H9 (cell line): Measurements from ENCODE around the gene FBH1. TPM values are rescaled to one million over a fixed set of nuclear protein-coding genes. Genes with fewer than 3 reads are reported as not detected.

Source experiments
- DNase-seq: peaks from one replicate; pipeline ENCODE4 v3.0.0-alpha.2; 2017
- H2AFZ ChIP-seq: one replicate; pipeline ENCODE4 v1.6.1; 2013; ENCODE audit warnings: mild to moderate bottlenecking, low read length, control low read depth, moderate library complexity
- H2AK5ac ChIP-seq: 2 replicates; pipeline ENCODE4 v1.6.1; 2013; ENCODE audit warnings: low read length, control low read depth, mixed read lengths; ENCODE audit not compliant: insufficient read length
- H2BK120ac ChIP-seq: one replicate; pipeline ENCODE4 v1.6.1; 2013; ENCODE audit warnings: low read depth, mild to moderate bottlenecking, low read length, control low read depth, inconsistent platforms; ENCODE audit not compliant: poor library complexity, severe bottlenecking
- H2BK12ac ChIP-seq: 2 replicates; pipeline ENCODE4 v1.6.1; 2013; ENCODE audit warnings: low read length, control low read depth, mixed read lengths, low read depth; ENCODE audit not compliant: insufficient read length
- H2BK15ac ChIP-seq: 2 replicates; pipeline ENCODE4 v1.6.1; 2013; ENCODE audit warnings: low read depth, low read length, control low read depth
- H2BK20ac ChIP-seq: one replicate; pipeline ENCODE4 v1.6.1; 2013; ENCODE audit warnings: low read depth, mild to moderate bottlenecking, low read length, control low read depth, inconsistent platforms; ENCODE audit not compliant: poor library complexity, severe bottlenecking
- H2BK5ac ChIP-seq: 2 replicates; pipeline ENCODE4 v1.6.1; 2013; ENCODE audit warnings: low read length, control low read depth, mixed read lengths; ENCODE audit not compliant: insufficient read length
- H3K14ac ChIP-seq: 2 replicates; pipeline ENCODE4 v1.6.1; 2013; ENCODE audit warnings: low read length, control low read depth; ENCODE audit not compliant: insufficient read depth
- H3K18ac ChIP-seq: 2 replicates; pipeline ENCODE4 v1.6.1; 2013; ENCODE audit warnings: low read depth, mild to moderate bottlenecking, mixed read lengths, low read length, control low read depth; ENCODE audit not compliant: insufficient read length
- H3K23ac ChIP-seq: 2 replicates; pipeline ENCODE4 v1.6.1; 2013; ENCODE audit warnings: low read length, control low read depth, mixed read lengths, low read depth; ENCODE audit not compliant: insufficient read length
- H3K23me2 ChIP-seq: 2 replicates; pipeline ENCODE4 v1.6.1; 2013; ENCODE audit warnings: low read depth, mild to moderate bottlenecking, mixed read lengths, low read length, control low read depth; ENCODE audit not compliant: insufficient read length, poor library complexity, severe bottlenecking
- H3K27ac ChIP-seq: 2 replicates; pipeline ENCODE4 v1.5.1; 2013; ENCODE audit warnings: low read length, control low read depth, mixed read lengths, low read depth; ENCODE audit not compliant: insufficient read length
- H3K27me3 ChIP-seq: 2 replicates; pipeline ENCODE4 v1.6.1; 2013; ENCODE audit warnings: low read length, control low read depth, inconsistent platforms; ENCODE audit not compliant: insufficient read depth
- H3K4ac ChIP-seq: 2 replicates; pipeline ENCODE4 v1.6.1; 2013; ENCODE audit warnings: low read depth, mild to moderate bottlenecking, control low read depth, inconsistent platforms, low read length, moderate library complexity
- H3K4me1 ChIP-seq: 2 replicates; pipeline ENCODE4 v1.6.1; 2013; ENCODE audit warnings: low read length, control low read depth, inconsistent platforms; ENCODE audit not compliant: insufficient read depth
- H3K4me2 ChIP-seq: 2 replicates; pipeline ENCODE4 v1.6.1; 2013; ENCODE audit warnings: low read length, control low read depth, mixed read lengths; ENCODE audit not compliant: insufficient read length, insufficient read depth
- H3K56ac ChIP-seq: 2 replicates; pipeline ENCODE4 v1.6.1; 2013; ENCODE audit warnings: low read depth, mild to moderate bottlenecking, mixed read lengths, low read length, control low read depth; ENCODE audit not compliant: insufficient read length
- H3K79me1 ChIP-seq: 2 replicates; pipeline ENCODE4 v1.6.1; 2013; ENCODE audit warnings: low read depth, mild to moderate bottlenecking, moderate library complexity, low read length, control low read depth, inconsistent platforms; ENCODE audit not compliant: insufficient read depth, poor library complexity, severe bottlenecking
- H3K79me2 ChIP-seq: 2 replicates; pipeline ENCODE4 v1.6.1; 2013; ENCODE audit warnings: low read length, control low read depth, inconsistent platforms; ENCODE audit not compliant: insufficient read depth
- H3K9ac ChIP-seq: 2 replicates; pipeline ENCODE4 v1.6.1; 2013; ENCODE audit warnings: low read length, control low read depth, mixed read lengths; ENCODE audit not compliant: insufficient read length; ENCODE audit errors: extremely low read depth
- H3K9me3 ChIP-seq: one replicate; pipeline ENCODE4 v1.6.1; 2013; ENCODE audit warnings: low read depth, low read length, inconsistent platforms; ENCODE audit not compliant: control insufficient read depth
- H3T11ph ChIP-seq: one replicate; pipeline ENCODE4 v1.6.1; 2013; ENCODE audit warnings: mild to moderate bottlenecking, low read length, control low read depth, inconsistent platforms
- H4K20me1 ChIP-seq: one replicate; pipeline ENCODE4 v1.6.1; 2013; ENCODE audit not compliant: control insufficient read depth, insufficient read length, insufficient read depth
- H4K5ac ChIP-seq: 2 replicates; pipeline ENCODE4 v1.6.1; 2013; ENCODE audit warnings: low read depth, mild to moderate bottlenecking, mixed read lengths, low read length, control low read depth; ENCODE audit not compliant: insufficient read length
- H4K8ac ChIP-seq: replicated peaks from 2 replicates; pipeline ENCODE4 v1.6.1; 2013; ENCODE audit warnings: low read length, control low read depth, mixed read lengths, low read depth; ENCODE audit not compliant: insufficient read length
- H4K91ac ChIP-seq: 2 replicates; pipeline ENCODE4 v1.6.1; 2013; ENCODE audit warnings: low read depth, mild to moderate bottlenecking, moderate library complexity, mixed read lengths, low read length, control low read depth; ENCODE audit not compliant: insufficient read length
- H3K27ac Mint-ChIP-seq, 3 experiments: 2 replicates in 2 of 3; 3 replicates in 1 of 3; pipeline ENCODE4 v1.8.0; 2020 to 2021; ENCODE audit warnings: mixed read lengths in 3 of 3, mild to moderate bottlenecking in 1 of 3, moderate library complexity in 1 of 3
- H3K27me3 Mint-ChIP-seq: 2 replicates; pipeline ENCODE4 v1.8.0; 2021; ENCODE audit warnings: low read depth, mild to moderate bottlenecking, moderate library complexity, mixed read lengths
- H3K36me3 Mint-ChIP-seq, 3 experiments: 2 replicates in 2 of 3; 3 replicates in 1 of 3; pipeline ENCODE4 v1.8.0; 2020 to 2021; ENCODE audit warnings: low read depth in 3 of 3, mixed read lengths in 3 of 3; ENCODE audit not compliant: insufficient read depth in 1 of 3
- H3K4me1 Mint-ChIP-seq, 2 experiments: 2 replicates each; pipeline ENCODE4 v1.8.0; 2020; ENCODE audit warnings: mixed read lengths in 2 of 2
- H3K4me3 Mint-ChIP-seq, 2 experiments: 2 replicates in 1 of 2; 3 replicates in 1 of 2; pipeline ENCODE4 v1.8.0; 2020 to 2021; ENCODE audit warnings: mild to moderate bottlenecking in 2 of 2, mixed read lengths in 2 of 2, moderate library complexity in 1 of 2
- H3K9me3 Mint-ChIP-seq, 2 experiments: 2 replicates in 1 of 2; 3 replicates in 1 of 2; pipeline ENCODE4 v1.8.0; 2020; ENCODE audit warnings: mild to moderate bottlenecking in 2 of 2, mixed read lengths in 2 of 2, moderate library complexity in 1 of 2
- WGBS: extraction: QIAGEN DNeasy Blood & Tissue Kit; methylation state at CpG from one replicate; pipeline ENCODE4 v1.1.7; 2013; ENCODE audit warnings: missing lambda C conversion rate, low lambda C conversion rate, mixed read lengths; ENCODE audit not compliant: insufficient read length; ENCODE audit errors: extremely low coverage; 5-methylcytosine and 5-hydroxymethylcytosine counted together
- total RNA-seq: library from RNA; stranded (reverse); gene quantifications from 2 replicates; pipeline ENCODE4 v1.2.1, GENCODE V29; 2021
- TF ChIP-seq, protein P1 (sequence below): fragments of 200-600 bp; sonication (generic); conservative IDR thresholded peaks from 3 replicates; pipeline ENCODE4 v1.8.0; 2021; ENCODE audit warnings: antibody characterized with exemption, mild to moderate bottlenecking

Gene FBH1
- total RNA-seq, 1 experiment from 2014 or later = 52.2 TPM

GRCh38 chr10:5882961-5883360 lies 7.1 kb upstream of the FBH1 start:
- H3K9me3 Mint-ChIP-seq = no peaks in the 10 kb centered on the region
- no peak overlapping the region for H3K14ac ChIP-seq
- no peak overlapping the region for H3K56ac ChIP-seq
- no peaks in the 10 kb centered on the region for H3K27me3 Mint-ChIP-seq
- no peaks in the 10 kb centered on the region for H3K79me1 ChIP-seq
- no peak overlapping the region for H2BK5ac ChIP-seq
- no peak overlapping the region for H2AFZ ChIP-seq
- H3K4me1 Mint-ChIP-seq = peaks cover 7 to 8% of the 10 kb centered on the region in 2 experiments
- TF ChIP-seq, protein P1, sequence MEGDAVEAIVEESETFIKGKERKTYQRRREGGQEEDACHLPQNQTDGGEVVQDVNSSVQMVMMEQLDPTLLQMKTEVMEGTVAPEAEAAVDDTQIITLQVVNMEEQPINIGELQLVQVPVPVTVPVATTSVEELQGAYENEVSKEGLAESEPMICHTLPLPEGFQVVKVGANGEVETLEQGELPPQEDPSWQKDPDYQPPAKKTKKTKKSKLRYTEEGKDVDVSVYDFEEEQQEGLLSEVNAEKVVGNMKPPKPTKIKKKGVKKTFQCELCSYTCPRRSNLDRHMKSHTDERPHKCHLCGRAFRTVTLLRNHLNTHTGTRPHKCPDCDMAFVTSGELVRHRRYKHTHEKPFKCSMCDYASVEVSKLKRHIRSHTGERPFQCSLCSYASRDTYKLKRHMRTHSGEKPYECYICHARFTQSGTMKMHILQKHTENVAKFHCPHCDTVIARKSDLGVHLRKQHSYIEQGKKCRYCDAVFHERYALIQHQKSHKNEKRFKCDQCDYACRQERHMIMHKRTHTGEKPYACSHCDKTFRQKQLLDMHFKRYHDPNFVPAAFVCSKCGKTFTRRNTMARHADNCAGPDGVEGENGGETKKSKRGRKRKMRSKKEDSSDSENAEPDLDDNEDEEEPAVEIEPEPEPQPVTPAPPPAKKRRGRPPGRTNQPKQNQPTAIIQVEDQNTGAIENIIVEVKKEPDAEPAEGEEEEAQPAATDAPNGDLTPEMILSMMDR = no peak
- no peak overlapping the region for H3K23ac ChIP-seq
- H2BK12ac ChIP-seq = no peak overlapping the region
- no peak overlapping the region for H3K4ac ChIP-seq
- no peaks in the 10 kb centered on the region for H3K79me2 ChIP-seq
- H3K27ac Mint-ChIP-seq = no peak overlapping the region
- no peak overlapping the region for H3K27ac ChIP-seq
- no peak overlapping the region for H3K4me3 Mint-ChIP-seq
- H3K4me2 ChIP-seq = no peak overlapping the region
- no peak overlapping the region for H3T11ph ChIP-seq
- no peak overlapping the region for H2AK5ac ChIP-seq
- H4K8ac ChIP-seq = no peak overlapping the region
- no peak overlapping the region for H3K18ac ChIP-seq
- no peak overlapping the region for H2BK20ac ChIP-seq
- no peak overlapping the region for H4K5ac ChIP-seq
- no peak overlapping the region for H2BK15ac ChIP-seq
- no CpG with 5 or more reads among the region's 8 CpGs for WGBS
- no peak overlapping the region for H3K9ac ChIP-seq
- H4K91ac ChIP-seq = no peak overlapping the region
- H3K9me3 ChIP-seq = no peaks in the 10 kb centered on the region
- peaks cover 37 to 79% (median 70%) of the 10 kb centered on the region in 3 experiments; a peak in 6 of 7 replicates for H3K36me3 Mint-ChIP-seq
- H3K4me1 ChIP-seq = no peaks in the 10 kb centered on the region
- no peaks in the 10 kb centered on the region for H4K20me1 ChIP-seq
- no peak overlapping the region for H2BK120ac ChIP-seq
- H3K27me3 ChIP-seq = no peaks in the 10 kb centered on the region
- no peak for DNase-seq
- no peaks in the 10 kb centered on the region for H3K23me2 ChIP-seq
